NCI-H774 (cell line): ENCODE data around the gene IKBKG.
"Not testable (repeated sequence)": the region's sequence is repeated elsewhere in the genome, so short reads cannot be mapped to it uniquely, and the experiment has no call there.

ENCODE experiments used
- DNase-seq: peaks from one replicate; lab custom pipeline; 2025; lab: John Stamatoyannopoulos, UW

Gene IKBKG

DNA sequence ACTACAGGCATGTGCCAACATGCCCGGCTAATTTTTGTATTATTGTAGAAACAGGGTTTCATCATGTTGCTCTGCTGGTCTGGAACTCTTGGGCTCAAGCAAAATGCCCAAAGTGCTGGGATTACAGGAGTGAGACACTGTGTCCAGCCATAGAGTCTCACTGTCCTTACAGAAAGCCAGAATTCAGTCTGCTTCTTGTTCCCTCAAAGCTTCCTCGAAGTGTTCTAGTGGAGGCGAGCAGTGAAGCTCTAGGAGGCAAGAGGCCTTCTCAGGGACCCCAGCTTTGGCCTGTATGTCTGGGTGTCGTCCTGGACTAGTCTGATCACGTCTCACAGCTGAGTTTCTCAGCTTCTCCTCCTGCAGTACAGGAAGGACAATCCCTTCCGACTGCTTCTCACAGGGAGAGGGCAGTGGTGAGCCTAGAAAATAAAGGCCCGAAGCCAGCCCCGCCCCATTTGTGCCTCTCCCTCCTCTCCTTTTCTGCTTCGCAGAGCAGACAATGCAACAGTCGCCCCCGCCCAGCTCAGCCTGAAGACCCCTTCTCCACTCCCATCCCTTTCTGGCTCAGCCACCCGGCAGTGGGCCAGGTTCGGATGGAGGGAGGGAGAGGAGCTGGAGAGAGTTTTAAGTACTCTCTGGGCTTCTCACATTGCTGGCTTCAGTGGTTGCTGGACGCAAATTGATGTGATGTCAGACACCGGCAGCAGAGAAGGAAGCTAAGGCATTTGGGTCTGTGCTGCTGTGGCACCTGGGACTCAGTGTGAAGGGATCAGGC lies 20.3 kb upstream of the IKBKG start:
- DNase-seq: peak; percentile 58

DNA sequence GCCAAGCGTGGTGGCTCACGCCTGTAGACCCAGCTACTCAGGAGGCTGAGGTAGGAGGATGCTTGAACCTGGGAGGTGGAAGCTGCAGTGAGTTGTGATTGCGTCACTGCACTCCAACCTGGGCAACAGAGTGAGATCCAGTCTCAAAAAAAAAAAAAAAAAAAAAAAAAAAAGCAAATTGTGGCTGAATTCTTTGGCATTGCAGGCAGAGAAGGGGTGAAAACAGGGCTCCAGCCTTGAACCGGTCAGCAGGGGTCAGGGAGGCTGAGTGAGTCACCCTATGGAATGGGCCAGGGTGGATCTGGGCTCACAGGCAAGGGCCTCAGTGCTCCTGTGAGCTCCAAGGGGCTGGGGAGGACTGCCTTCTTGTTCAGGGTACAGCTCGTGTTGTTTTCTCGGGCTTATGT lies 18.2 kb upstream of the IKBKG start:
- no peak for DNase-seq

DNA sequence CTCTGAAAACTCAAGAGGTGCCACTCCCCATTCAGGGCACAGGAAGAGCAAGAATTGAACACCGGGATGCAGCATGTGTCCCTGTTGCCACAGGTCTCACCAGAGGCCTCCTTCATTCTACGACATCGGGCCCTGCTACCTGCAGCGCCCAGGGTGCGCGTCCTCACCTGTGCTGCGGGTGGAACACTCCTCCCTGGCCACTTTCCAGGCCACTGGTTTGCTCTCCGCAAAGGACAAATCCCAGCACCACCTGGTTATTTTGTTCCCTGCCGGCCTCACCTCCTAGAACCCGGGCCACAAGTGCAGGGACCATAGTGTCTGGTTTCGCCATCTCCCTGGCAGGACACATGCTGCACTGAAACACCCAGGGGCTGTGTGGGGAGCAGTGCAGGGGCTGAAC lies 17.1 kb upstream of the IKBKG start:
- no peak for DNase-seq

DNA sequence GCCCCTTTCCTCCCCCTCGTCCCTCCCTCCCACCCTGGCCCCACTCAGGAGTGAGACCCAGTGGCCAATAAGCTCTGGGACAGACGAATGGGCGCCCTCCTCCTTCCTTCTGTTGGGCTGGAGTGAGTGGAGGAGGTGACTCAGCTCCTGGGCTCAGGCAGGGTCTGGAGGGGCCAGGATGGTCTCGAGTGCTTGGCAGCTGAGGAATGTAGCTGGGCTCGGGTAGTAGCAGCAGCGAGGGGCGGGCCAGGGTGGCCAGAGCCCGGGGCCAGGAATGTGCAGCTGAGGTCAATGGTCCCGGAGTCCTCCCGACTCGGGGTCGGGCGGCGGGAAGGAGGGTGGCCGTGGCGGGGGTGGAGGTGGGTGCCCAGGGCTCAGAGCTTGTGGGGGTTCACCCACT lies 15.8 kb upstream of the IKBKG start:
- no peak for DNase-seq

DNA sequence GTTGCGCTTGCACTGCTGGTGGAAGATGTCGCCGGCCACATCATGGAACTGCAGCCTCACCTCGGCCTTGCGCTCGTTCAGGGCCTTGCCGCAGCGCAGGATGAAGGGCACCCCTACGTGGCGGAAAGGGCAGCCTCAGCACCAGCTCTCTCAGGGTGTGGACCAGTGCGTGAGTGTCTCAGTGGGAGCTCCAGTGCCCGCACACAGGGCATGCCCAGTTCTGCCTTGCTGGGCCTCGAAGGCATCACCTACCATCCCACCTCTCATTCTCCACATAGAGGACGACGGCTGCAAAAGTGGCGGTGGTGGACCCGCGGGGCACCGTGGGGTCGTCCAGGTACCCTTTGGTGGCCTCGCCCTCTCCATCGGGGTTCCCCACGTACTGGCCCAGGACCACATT lies 14.7 kb upstream of the IKBKG start:
- DNase-seq: no peak

DNA sequence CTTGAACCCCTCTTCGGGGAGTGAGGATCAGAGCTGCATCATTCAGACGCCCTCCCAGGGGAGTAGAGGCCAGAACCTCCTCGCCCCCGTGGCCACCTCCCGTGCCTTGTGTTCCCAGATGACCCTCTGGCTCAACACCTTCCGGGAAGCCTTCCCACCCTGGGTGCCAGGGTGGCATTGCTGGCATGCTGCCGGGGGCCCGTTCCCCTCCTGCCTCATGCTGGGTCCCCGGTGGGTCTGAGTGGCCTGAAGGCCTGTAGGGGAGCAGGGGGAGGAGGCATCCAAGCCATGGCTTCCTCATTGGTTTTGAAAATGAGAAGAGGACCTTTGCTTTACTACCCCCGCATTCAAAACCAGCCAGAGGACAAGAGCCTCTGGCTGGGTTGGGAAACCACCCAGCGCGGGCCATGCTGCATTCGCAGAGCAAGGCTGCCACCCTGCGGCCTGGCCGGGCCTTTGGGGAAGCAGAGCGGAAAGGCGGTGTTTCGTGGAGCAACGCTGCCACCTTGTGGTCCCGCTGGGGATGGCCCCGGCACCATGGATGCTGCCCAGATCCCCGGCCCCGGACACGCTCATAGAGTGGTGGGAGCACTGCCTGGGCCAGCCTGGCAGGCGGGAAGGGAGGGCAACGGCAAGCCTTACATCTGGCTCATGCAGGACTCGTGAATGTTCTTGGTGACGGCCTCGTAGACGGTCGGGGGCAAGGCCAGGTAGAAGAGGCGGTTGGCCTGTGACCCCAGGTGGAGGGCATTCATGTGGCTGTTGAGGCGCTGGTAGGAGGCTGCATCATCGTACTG lies 12.7 kb upstream of the IKBKG start:
- peak; percentile 61 for DNase-seq

DNA sequence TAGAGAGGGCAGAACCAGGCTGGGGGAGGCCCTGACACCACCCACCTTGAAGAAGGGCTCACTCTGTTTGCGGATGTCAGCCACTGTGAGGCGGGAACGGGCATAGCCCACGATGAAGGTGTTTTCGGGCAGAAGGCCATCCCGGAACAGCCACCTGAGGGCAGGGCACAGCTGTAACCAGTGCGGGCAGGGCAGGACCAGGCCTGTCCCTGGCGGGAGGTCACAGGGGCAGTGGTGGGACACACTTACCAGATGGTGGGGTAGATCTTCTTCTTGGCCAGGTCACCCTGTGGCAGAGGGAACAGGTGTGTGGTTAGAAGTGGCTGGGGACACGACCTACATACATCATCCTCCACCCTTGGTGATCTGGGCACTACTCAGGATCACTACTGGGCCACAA lies 11.5 kb upstream of the IKBKG start:
- DNase-seq: no peak

DNA sequence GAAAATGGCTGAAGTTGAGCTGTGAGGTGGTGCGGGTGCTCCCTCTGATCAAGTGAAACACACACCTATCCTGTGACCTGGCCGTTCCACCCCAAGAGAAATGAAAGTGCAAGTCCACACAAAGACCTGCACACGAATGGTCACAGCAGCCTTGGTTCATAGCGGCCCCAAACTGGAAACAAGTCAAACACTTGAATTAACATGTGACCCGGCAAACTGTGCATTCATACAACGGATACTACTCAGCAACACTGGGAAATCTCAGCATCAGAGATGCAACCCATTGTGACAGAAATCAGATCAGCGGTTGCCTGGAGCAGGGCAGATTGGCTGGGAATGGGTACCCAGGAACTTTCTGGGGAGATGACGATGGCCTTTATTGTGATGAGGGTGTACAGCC lies 8.3 kb upstream of the IKBKG start:
- no peak for DNase-seq

DNA sequence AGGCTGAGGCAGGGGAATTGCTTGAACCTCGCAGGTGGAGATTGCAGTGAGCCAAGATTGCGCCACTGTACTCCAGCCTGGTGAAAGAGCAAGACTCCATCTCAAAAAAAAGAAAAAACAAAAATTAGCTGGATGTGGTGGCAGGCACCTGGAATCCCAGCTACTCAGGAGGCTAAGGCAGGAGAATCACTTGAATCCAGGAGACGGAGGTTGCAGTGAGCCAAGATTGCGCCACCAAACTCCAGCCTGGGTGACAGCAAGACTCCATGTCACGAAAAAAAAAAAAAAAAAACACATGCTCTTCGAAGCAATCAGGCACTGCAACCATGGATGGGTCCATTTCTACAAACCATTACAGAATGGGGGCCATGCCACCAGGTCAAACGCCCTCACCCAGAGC lies 7.1 kb upstream of the IKBKG start:
- not testable (repeated sequence) for DNase-seq

DNA sequence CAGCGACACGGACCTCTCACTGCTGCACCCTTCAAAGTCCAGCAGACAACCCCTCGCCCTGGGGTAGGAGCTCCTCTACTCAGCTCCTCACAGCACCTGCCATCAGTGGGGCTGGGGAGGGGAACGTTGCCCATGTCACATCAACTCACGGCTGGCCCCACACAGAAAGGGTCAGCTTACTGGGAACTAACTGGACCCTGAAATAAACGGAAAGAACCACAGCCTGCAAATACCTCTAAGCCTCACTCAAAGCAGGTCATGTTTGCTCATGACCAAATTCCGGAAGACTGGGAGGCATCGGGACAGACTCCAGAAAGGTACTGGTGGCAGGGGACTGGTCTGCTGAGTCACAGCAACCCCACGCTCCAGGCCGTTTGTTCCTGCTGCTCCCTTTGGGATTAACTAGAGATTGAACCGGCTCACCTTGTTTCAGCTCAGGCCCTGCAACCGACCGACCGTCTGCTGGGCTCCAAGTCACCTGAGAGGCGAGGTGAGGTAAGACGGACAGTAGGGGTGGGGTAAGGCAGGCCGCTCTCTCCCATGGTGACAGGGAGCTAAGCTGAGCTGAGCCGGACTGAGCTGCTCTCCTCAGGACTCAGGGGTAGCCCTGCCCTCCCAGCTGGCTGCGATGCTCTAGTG lies 6.4 kb upstream of the IKBKG start:
- no peak for DNase-seq

DNA sequence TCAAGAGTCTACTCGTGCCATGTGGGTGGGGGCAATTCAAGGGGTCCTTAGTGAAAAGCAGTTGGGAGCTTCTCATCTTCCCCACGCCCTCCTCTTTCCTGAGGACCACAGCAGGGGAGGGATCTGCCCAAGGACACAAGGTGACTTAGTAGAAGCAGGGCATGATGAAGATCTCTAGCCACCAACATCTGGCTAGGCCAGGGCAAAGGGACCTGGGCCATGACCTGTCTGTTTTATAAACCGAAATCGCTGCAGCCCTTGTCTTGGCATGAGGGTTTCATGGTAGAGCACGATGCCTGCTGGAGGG lies 5.9 kb upstream of the IKBKG start:
- no peak for DNase-seq

DNA sequence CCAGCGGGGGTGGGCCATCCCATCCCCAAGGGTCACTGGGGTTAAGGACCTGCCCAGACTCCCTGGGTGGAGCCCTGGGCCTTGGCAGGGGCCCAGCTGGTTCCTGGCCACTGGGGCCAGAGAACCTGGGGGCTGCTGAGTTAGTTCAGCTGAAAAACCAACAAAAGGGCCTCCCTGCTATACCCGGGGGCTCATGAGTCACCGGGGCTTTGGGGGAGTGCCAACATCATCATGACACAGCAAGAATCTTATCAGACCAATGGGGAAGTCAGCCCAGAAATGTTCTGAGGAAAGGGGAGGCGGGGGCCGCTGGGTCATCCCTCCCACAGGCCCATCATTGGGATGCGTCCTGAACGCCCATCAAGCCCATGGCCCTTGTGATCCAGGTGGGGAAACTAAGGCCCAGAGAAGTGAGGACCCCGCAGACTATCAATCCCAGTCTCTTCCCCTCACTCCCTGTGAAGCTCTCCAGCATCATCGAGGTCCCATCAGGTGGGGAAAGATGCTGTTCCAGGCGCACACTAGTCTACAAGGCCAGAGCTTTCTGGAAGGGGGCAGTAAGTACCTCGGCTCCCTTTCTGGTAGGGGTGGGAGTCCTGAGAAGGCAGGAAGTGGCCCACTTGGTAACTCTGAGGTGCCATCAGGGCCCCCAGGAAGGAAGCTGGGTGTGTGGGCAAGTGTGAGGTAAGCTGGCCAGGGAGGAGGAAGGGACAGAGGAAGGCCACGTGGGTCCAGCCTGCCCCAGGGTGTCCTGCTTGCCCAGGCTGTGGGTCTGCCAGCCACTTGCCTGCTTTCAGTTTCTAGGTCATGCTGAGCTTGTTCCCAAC lies 5.3 kb upstream of the IKBKG start:
- no peak for DNase-seq

DNA sequence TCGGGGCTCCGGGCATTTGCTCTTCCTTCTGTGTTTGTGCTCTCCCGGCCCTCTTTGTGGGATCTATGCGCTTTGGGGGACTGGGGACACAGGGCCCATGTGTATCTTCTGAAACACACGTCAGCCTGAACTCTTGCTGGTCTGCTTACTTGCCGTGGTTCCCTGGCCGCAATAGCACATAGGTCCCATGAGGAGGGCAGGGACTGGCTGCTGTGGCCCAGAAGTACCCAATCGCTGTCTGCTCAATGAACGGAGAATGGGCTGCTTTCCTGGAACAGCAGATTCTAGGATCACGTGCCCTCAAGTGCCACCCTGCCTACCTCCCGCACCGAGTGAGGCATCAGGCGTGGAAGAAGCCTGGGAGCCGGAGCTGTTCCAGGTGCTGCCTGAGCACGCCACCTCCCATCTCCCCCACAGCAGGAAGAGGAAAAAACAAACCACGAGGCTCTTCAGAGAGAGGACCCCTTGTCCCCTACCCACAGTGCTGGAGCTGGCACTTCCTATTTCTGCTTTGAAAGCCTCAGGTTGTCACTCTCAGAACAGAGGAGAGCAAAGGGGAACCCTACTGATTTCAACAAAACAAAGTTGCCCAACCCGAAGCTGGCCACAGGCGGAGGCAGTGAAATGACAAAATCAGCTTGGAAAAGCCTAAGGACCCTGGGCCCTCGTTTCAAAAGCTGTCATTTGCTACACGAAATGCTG lies 4.5 kb upstream of the IKBKG start:
- DNase-seq: no peak

DNA sequence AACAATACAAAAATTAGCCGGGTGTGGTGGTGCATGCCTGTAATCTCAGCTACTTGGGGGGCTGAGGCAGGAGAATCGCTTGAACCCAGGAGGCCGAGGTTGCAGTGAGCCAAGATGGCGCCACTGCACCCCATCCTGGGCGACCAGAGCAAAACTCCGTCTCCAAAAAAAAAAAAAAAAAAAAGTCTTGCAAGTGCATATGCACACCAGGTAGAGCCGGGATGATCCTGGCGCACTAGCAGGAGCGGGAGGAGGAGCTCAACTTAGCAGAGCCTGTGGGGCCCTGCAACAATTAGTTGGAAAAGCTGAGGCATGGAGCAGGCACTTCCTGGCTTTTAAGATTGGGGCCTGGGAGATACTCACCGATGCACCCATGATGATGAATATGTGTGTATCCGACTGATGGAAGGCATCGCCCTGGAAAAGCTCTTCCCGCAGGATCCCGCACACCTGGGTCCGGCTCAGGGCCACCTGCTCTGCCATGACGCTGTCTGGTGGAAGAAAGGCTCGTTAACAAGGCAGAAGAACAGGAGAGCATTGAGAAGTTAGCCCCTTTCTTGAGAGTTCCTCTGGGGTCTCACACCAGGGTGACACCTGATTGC lies 1.6 kb upstream of the IKBKG start:
- no peak for DNase-seq

DNA sequence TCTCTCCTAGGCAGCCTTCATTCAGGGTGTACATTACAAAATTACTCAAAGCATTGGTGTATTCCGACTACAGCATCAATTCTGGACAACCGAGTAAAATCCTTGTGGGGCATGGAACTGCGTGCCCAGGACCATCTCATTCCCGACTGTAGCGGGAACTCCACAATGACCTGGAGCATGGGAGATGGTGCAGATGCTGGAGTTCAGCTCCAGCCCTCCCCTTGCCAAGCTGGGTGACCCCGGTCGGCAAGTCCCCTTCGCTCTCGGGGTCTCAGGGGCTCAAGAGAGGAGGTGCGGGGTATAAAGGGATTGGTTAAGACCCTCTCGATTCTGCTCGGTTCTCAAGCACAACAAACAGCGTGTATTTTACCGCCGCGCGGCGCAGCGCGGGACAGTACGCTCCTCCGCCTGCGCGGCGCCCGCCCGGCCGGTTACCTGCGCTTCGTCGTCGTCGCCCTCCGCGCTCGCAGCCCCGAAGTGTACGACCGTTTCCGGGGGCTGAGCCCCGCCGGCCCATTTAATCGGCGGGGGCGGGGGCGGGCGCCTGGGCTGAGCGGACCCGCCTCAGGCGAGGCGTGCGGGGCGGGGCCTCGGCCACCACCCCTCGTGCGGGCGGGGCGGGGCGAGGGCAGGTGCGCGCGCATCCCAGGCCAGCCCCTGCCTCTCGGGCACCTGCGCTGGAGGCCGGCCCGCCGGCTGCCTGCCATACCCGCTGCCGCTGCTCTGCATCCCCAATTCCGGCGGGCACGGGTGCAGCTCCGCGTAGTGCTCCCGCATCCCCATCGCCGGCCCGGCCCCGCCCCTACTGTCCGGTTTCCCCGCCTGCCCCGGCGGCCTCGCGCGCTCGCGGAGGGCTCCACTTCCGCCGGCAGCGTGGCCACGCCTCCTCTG lies 821 bp upstream of the IKBKG start, which contains the start of gene G6PD:
Gene G6PD, minus strand, starts transcription at position 493 of the 891 bp plus-strand sequence. CDS start 691 bp downstream, outside the sequence.
- DNase-seq: peak; percentile 80

DNA sequence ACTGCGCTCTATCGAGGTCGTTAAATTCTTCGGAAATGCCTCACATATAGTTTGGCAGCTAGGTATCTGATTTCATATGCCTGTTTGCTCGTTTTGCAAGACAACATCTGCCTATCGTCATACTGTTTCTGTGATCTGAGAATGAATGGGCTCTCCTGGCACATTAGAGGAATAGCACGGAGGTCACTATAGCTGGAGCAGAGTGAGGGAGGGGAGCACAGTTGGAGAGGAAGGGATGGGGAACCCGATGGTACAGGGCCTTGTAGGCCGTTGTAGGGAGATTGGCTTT lies 552 bp downstream of the IKBKG start:
- DNase-seq: no peak

DNA sequence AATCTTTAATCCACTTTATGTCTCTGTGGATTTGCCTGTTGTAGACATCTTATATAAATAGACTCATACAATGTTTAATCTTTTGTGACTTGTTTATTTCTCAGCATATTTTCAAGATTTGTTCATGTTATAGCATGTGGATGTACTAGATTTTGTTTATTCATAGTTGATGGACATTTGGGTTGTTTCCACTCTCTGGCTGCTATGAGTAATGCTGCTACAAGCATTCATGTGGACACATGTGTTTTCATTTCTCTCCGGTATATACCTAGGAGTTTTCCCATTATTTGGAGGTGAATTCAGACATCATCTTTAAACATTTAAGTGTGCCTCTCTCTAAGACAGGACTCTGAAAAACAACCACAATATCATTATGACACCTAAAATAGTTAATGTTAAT lies 2.3 kb downstream of the IKBKG start:
- no peak for DNase-seq

DNA sequence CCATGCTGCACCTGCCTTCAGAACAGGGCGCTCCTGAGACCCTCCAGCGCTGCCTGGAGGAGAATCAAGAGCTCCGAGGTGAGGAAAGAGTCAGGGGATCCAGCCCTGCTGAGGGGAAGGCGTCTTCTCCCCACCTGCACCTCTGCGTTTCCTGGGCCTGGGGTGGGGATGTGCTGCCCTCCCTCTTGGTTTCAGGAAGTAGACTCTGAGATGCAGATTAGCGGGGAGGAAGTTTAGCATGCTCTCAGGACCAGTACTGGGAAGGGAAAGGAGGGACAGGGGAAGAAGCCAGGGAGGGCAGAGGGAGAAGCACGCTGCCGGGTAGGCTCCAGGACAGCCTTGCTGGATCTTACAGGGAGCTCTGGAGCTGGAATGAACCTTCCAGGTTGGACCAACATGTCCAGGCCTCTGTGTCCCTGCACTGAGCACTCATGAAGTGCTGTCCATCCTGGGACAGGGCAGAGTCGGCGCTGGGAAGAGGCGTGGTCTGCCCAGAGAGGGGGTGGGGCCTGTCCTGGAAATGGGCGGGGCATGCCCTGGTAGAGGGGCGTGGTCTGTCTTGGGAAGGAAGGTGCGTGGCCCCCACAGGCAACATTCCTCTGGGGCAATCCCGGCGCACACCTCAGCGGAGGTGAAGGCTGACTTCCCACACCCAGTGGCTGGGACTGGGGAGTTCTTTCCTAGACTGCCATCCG lies 4.8 kb downstream of the IKBKG start:
- DNase-seq: not testable (repeated sequence)

DNA sequence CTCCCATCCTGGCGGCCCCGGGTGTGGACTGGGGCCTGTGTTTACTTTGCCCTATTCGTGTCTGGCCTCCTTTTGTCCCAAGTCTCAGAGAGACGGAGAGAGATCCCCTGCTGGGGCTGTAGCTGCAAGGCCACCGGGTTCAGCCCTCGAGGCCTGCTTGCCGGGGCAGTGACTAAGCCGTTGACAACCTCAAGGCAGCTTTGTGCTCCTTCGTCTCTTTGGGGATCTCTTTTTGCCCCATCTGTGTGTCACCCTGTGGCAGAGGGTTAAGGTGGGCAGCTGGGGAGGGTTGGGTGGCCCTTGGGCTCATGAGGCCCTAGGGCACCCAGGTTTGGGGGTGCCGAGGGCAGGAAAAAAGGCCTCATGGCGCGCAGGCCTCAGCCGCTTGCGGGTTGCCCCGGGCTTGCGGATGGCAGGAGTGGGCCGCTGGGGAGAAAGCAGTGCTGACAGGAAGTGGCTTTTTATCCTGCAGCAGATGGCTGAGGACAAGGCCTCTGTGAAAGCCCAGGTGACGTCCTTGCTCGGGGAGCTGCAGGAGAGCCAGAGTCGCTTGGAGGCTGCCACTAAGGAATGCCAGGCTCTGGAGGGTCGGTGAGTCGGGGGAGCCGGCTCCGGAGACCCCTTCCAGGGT lies 10.8 kb downstream of the IKBKG start:
- not testable (repeated sequence) for DNase-seq
